NCI-H748 (cell line): ENCODE data around the gene ARMC9.
A peak's percentile ranks its signal among the peaks of the same experiment; 100 is the strongest.
"Not testable (repeated sequence)": the region's sequence is repeated elsewhere in the genome, so short reads cannot be mapped to it uniquely, and the experiment has no call there.

Source experiments
- DNase-seq: peaks from one replicate; lab custom pipeline; 2025; ENCODE audit not compliant: unreplicated experiment; lab: John Stamatoyannopoulos, UW

ARMC9 gene

DNA sequence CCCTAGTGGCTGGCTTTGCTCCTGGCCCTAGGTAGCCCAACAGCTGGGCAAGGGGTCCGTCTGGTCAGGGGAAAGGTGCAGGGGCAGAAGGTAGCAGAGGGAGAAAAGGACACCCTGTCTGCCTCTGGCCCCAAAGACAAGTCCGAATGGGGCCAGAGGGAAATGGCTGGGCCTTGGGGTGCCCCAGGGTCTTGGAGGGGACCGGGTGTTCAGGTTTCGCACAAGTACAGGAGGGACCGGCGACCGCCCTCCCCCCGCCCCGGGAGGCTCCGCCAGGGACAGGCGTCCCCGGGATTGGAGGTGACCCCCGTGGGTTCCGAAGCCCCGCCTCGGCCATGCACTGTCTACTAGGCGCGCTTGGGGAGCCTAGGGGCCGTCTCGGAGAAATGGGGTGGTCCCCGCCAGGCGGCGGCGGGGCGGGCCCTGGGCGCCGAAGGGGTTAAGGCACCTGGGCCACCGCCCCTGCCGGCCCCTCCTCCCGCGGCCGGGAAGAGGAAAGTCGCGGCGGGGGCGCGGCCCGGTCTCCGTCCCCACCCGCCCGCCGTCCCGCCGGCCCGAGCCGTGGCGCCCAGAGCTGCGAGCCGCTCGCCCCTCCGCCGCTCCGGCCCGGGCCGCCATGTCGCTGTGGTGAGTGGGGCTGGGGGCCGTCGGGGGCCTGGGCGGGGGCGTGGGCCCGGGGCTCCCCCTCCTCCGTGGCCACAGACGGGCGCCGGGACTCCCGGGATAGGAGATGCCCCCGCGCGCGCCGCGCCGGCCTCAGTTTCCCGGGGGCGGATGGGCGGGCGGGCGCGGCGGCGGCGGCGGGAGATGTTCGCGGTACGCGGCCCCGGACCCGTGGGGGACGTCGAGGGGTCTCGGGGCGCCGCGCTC lies 197.0 kb downstream of the ARMC9 start, which contains the start of gene B3GNT7:
Gene B3GNT7 (plus strand): TSS at position 523 of the 870 bp plus-strand sequence. CDS start 94 bp downstream, at position 617.
- peak; percentile 35 for DNase-seq

- DNase-seq, result no peak
Measured at GRCh38 chr2:231396058-231396821, 197.8 kb downstream of the ARMC9 start.

GRCh38 chr2:231397011-231397927 lies 198.8 kb downstream of the ARMC9 start:
- DNase-seq, result no peak

- DNase-seq, result no peak
Measured at GRCh38 chr2:231397928-231398294, 199.5 kb downstream of the ARMC9 start.

DNA sequence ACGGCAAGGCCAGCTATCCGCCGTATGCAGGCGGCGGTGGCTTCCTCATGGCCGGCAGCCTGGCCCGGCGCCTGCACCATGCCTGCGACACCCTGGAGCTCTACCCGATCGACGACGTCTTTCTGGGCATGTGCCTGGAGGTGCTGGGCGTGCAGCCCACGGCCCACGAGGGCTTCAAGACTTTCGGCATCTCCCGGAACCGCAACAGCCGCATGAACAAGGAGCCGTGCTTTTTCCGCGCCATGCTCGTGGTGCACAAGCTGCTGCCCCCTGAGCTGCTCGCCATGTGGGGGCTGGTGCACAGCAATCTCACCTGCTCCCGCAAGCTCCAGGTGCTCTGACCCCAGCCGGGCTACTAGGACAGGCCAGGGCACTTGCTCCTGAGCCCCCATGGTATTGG lies 200.2 kb downstream of the ARMC9 start:
- no peak for DNase-seq

GRCh38 chr2:231399046-231399852 lies 200.8 kb downstream of the ARMC9 start:
- DNase-seq, result no peak

GRCh38 chr2:231399853-231400680 lies 201.6 kb downstream of the ARMC9 start:
- no peak for DNase-seq

DNA sequence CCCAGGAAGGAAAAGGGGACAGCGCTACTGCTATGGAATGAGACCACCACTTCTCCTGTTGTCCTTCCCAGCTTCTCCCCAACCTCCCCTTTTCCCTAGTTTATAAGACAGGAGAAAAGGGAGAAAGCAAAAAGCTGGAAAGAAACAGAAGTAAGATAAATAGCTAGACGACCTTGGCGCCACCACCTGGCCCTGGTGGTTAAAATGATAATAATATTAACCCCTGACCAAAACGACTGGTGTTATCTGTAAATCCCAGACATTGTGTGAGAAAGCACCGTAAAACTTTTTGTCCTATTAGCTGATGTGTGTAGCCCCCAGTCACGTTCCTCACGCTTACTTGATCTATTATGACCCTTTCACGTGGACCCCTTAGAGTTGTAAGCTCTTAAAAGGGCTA lies 202.2 kb downstream of the ARMC9 start:
- not testable (repeated sequence) for DNase-seq

GRCh38 chr2:231401101-231401500 lies 202.7 kb downstream of the ARMC9 start:
- not testable (repeated sequence) for DNase-seq

DNA sequence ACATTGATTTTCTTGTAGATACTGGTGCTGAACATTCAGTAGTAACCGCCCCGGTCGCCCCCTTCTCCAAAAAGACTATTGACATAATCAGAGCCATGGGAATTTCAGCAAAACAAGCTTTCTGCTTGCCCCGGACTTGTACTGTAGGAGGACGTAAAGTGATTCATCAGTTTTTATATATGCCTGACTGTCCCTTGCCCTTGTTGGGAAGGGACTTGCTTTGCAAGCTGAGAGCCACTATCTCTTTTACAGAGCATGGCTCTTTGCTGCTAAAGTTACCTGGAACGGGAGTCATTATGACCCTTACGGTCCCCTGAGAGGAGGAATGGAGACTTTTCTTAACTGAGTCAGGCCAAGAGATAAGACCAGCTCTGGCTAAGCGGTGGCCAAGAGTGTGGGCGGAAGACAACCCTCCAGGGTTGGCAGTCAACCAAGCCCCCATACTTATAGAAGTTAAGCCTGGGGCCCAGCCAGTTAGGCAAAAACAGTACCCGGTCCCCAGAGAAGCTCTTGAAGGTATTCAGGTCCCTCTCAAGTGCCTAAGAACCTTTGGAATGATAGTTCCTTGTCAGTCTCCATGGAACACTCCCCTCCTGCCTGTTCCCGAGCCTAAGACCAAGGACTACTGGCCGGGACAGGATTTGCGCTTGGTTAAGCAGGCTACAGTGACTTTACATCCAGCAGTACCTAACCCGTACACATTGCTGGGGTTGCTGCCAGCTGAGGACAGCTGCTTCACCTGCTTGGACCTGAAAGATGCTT lies 205.2 kb downstream of the ARMC9 start:
- not testable (repeated sequence) for DNase-seq

GRCh38 chr2:231404183-231404578 lies 205.8 kb downstream of the ARMC9 start:
- DNase-seq, result not testable (repeated sequence)

GRCh38 chr2:231405601-231406367 lies 207.4 kb downstream of the ARMC9 start:
- not testable (repeated sequence) for DNase-seq

GRCh38 chr2:231407686-231408085 lies 209.3 kb downstream of the ARMC9 start:
- DNase-seq, result not testable (repeated sequence)

DNA sequence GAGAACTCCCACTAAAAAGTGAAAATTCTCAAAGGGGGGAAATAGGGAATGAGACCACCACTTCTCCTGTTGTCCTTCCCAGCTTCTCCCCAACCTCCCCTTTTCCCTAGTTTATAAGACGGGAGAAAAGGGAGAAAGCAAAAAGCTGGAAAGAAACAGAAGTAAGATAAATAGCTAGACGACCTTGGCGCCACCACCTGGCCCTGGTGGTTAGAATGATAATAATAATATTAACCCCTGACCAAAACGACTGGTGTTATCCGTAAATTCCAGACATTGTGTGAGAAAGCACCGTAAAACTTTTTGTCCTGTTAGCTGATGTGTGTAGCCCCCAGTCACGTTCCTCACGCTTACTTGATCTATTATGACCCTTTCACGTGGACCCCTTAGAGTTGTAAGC lies 209.9 kb downstream of the ARMC9 start:
- DNase-seq, result not testable (repeated sequence)

GRCh38 chr2:231409776-231410175 lies 211.3 kb downstream of the ARMC9 start:
- DNase-seq, result no peak

GRCh38 chr2:231410293-231411004 lies 212.0 kb downstream of the ARMC9 start:
- no peak for DNase-seq

DNA sequence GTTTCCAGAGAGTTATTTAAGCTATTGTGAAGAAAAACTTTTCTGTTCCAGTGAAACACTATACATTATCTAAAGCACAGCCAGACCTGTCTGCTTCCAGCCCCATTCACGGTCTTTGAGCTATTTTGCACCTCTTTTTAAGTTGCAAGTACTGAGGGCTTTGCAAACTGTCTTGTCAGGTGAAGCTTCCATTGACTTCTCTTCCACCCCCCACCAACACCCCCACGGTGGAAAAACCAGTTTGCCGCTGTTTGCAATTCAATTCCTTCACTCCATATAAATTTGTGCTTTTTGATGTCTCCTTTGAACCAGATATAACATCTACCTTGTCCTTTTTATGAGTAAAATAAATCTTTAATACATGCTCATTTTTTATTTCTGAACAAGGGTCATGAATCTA lies 212.8 kb downstream of the ARMC9 start:
- DNase-seq, result no peak
